ENCODE data around the gene PI4KA.

Gene PI4KA

GRCh38 chr22:20792221-20792965, 66.2 kb downstream of the PI4KA start:
- no peak for DNase-seq

GRCh38 chr22:20788627-20789344, 69.8 kb downstream of the PI4KA start:
- DNase-seq: no peak

GRCh38 chr22:20787746-20788626, 70.6 kb downstream of the PI4KA start:
- no peak for DNase-seq

- DNase-seq: no peak
Observed at GRCh38 chr22:20787223-20787622, 71.4 kb downstream of the PI4KA start.

GRCh38 chr22:20786536-20786979, 72.1 kb downstream of the PI4KA start:
- no peak for DNase-seq

- DNase-seq: no peak
Observed at GRCh38 chr22:20786048-20786447, 72.6 kb downstream of the PI4KA start.

- no peak for DNase-seq
Observed at GRCh38 chr22:20785415-20785814, 73.2 kb downstream of the PI4KA start.

GRCh38 chr22:20783844-20784723, 74.5 kb downstream of the PI4KA start:
- peak; percentile 69 for DNase-seq

GRCh38 chr22:20783300-20783673, 75.3 kb downstream of the PI4KA start:
- DNase-seq: no peak

- no peak for DNase-seq
Observed at GRCh38 chr22:20782596-20783299, 75.9 kb downstream of the PI4KA start.

- no peak for DNase-seq
Observed at GRCh38 chr22:20782083-20782482, 76.5 kb downstream of the PI4KA start.

- no peak for DNase-seq
Observed at GRCh38 chr22:20781272-20781990, 77.2 kb downstream of the PI4KA start.

- no peak for DNase-seq
Observed at GRCh38 chr22:20779818-20780158, 78.8 kb downstream of the PI4KA start.

- DNase-seq: no peak
Observed at GRCh38 chr22:20779014-20779817, 79.4 kb downstream of the PI4KA start.

GRCh38 chr22:20777420-20778177, 81.0 kb downstream of the PI4KA start:
- peak; percentile 36 for DNase-seq

GRCh38 chr22:20776624-20777405, 81.8 kb downstream of the PI4KA start:
- DNase-seq: no peak

- no peak for DNase-seq
Observed at GRCh38 chr22:20775342-20775895, 83.2 kb downstream of the PI4KA start.

GRCh38 chr22:20774882-20775281, 83.7 kb downstream of the PI4KA start:
- no peak for DNase-seq

Data from fibroblast of skin of back (primary cell).